NCI-H146 (cell line): Measurements from ENCODE around the gene TGM5.
"Not testable (repeated sequence)": the region's sequence is repeated elsewhere in the genome, so short reads cannot be mapped to it uniquely, and the experiment has no call there.

Source experiments
- DNase-seq: peaks from one replicate; lab custom pipeline; 2025; lab: John Stamatoyannopoulos, UW

TGM5 gene

GRCh38 chr15:43275740-43276562 is 9.2 kb upstream of the TGM5 start:
- DNase-seq, result no peak

- DNase-seq, result no peak
Observed at GRCh38 chr15:43274136-43274535, 7.4 kb upstream of the TGM5 start.

- no peak for DNase-seq
Observed at GRCh38 chr15:43273243-43273642, 6.5 kb upstream of the TGM5 start.

- not testable (repeated sequence) for DNase-seq
Observed at GRCh38 chr15:43271908-43272307, 5.2 kb upstream of the TGM5 start.

- no peak for DNase-seq
Observed at GRCh38 chr15:43270676-43271306, 4.1 kb upstream of the TGM5 start.

- DNase-seq, result no peak
Observed at GRCh38 chr15:43270113-43270665, 3.5 kb upstream of the TGM5 start.

GRCh38 chr15:43268111-43269105 is 1.7 kb upstream of the TGM5 start:
- DNase-seq, result no peak

- DNase-seq, result no peak
Observed at GRCh38 chr15:43267439-43267838, 711 bp upstream of the TGM5 start.

GRCh38 chr15:43266386-43266785 is 342 bp downstream of the TGM5 start:
- no peak for DNase-seq

GRCh38 chr15:43260011-43260615 is 6.6 kb downstream of the TGM5 start:
- DNase-seq, result no peak

- DNase-seq, result no peak
Observed at GRCh38 chr15:43258781-43259180, 7.9 kb downstream of the TGM5 start.

- DNase-seq, result no peak
Observed at GRCh38 chr15:43256341-43256740, 10.4 kb downstream of the TGM5 start.

GRCh38 chr15:43255376-43255775 is 11.4 kb downstream of the TGM5 start:
- no peak for DNase-seq

- no peak for DNase-seq
Observed at GRCh38 chr15:43253431-43254403, 13.0 kb downstream of the TGM5 start.

GRCh38 chr15:43251871-43252250 is 14.9 kb downstream of the TGM5 start:
- no peak for DNase-seq

- no peak for DNase-seq
Observed at GRCh38 chr15:43251185-43251870, 15.4 kb downstream of the TGM5 start.

- DNase-seq, result no peak
Observed at GRCh38 chr15:43250785-43251184, 15.9 kb downstream of the TGM5 start.

GRCh38 chr15:43249699-43250203 is 17.0 kb downstream of the TGM5 start:
- no peak for DNase-seq

- no peak for DNase-seq
Observed at GRCh38 chr15:43249236-43249635, 17.5 kb downstream of the TGM5 start.
